Ishikawa (cell line): ENCODE data around the gene ZNF100.

Experiments used
- CEBPB ChIP-seq: IDR thresholded peaks from 2 replicates; pipeline ENCODE4 v1.6.1; 2012
- CREB1 ChIP-seq: IDR thresholded peaks from 2 replicates; pipeline ENCODE4 v1.6.1; 2012; ENCODE audit warnings: low read depth
- EGR1 ChIP-seq: IDR thresholded peaks from 2 replicates; pipeline ENCODE4 v1.6.1; 2012
- EP300 ChIP-seq: IDR thresholded peaks from 2 replicates; pipeline ENCODE4 v1.6.1; 2012; ENCODE audit warnings: borderline replicate concordance
- FOXM1 ChIP-seq: IDR thresholded peaks from 2 replicates; pipeline ENCODE4 v1.6.1; 2012; ENCODE audit warnings: low read depth, borderline replicate concordance
- MAX ChIP-seq: IDR thresholded peaks from 2 replicates; pipeline ENCODE4 v1.6.1; 2012
- NFIC ChIP-seq: IDR thresholded peaks from 2 replicates; pipeline ENCODE4 v1.6.1; 2012
- RAD21 ChIP-seq: IDR thresholded peaks from 2 replicates; pipeline ENCODE4 v1.6.1; 2012; ENCODE audit warnings: low read depth
- REST ChIP-seq: IDR thresholded peaks from 2 replicates; pipeline ENCODE4 v1.6.1; 2012; ENCODE audit warnings: low read depth, mild to moderate bottlenecking
- TAF1 ChIP-seq: IDR thresholded peaks from 2 replicates; pipeline ENCODE4 v1.6.1; 2012; ENCODE audit warnings: low read depth, mild to moderate bottlenecking
- TCF12 ChIP-seq: IDR thresholded peaks from 2 replicates; pipeline ENCODE4 v1.6.1; 2012; ENCODE audit warnings: low read depth
- TEAD4 ChIP-seq: IDR thresholded peaks from 2 replicates; pipeline ENCODE4 v1.6.1; 2012
- USF1 ChIP-seq: IDR thresholded peaks from 2 replicates; pipeline ENCODE4 v1.6.1; 2012
- YY1 ChIP-seq: IDR thresholded peaks from 2 replicates; pipeline ENCODE4 v1.6.1; 2012; ENCODE audit warnings: low read depth
- ZBTB7A ChIP-seq: IDR thresholded peaks from 2 replicates; pipeline ENCODE4 v1.6.1; 2012; ENCODE audit warnings: low read depth

Gene ZNF100

GRCh38 chr19:21765151-21765550 lies 2.2 kb downstream of the ZNF100 start:
- TF ChIP-seq REST (no peak), TCF12 (no peak), CREB1 (no peak), FOXM1 (no peak)

GRCh38 chr19:21758296-21758695 lies 9.1 kb downstream of the ZNF100 start:
- TF ChIP-seq TEAD4 (no peak), NFIC (no peak), YY1 (no peak), EGR1 (no peak)

- TF ChIP-seq MAX: no peak
- no peak for TF ChIP-seq ZBTB7A
- TF ChIP-seq REST: no peak
- TF ChIP-seq EGR1: no peak
- TF ChIP-seq RAD21: no peak
- no peak for TF ChIP-seq YY1
Measured at GRCh38 chr19:21751384-21751783, 16.0 kb downstream of the ZNF100 start.

- TF ChIP-seq CEBPB (no peak), CREB1 (no peak)
Measured at GRCh38 chr19:21750586-21751128, 16.7 kb downstream of the ZNF100 start.

- TF ChIP-seq CREB1 (no peak), ZBTB7A (no peak), RAD21 (no peak), TEAD4 (no peak), FOXM1 (no peak), NFIC (no peak), YY1 (no peak), EP300 (no peak), USF1 (no peak), EGR1 (no peak), TAF1 (no peak), CEBPB (no peak), MAX (no peak), REST (no peak), TCF12 (no peak)
Measured at GRCh38 chr19:21749090-21749489, 18.3 kb downstream of the ZNF100 start.

- no peak for TF ChIP-seq CEBPB
- TF ChIP-seq EGR1: no peak
- TF ChIP-seq EP300: no peak
- TF ChIP-seq ZBTB7A: no peak
- TF ChIP-seq FOXM1: no peak
- no peak for TF ChIP-seq REST
- no peak for TF ChIP-seq NFIC
- no peak for TF ChIP-seq USF1
- TF ChIP-seq TCF12: no peak
- TF ChIP-seq TAF1: no peak
- TF ChIP-seq MAX: no peak
- no peak for TF ChIP-seq TEAD4
- TF ChIP-seq CREB1: no peak
- TF ChIP-seq RAD21: no peak
- no peak for TF ChIP-seq YY1
Measured at GRCh38 chr19:21748088-21748487, 19.3 kb downstream of the ZNF100 start.
